Measurements from ENCODE around the gene MACROD2.

MACROD2 gene

GRCh38 chr20:14401479-14402138, 406.3 kb downstream of the MACROD2 start:
- no peak for DNase-seq (ENCODE audit: low read depth)
- TF ChIP-seq, protein P1, sequence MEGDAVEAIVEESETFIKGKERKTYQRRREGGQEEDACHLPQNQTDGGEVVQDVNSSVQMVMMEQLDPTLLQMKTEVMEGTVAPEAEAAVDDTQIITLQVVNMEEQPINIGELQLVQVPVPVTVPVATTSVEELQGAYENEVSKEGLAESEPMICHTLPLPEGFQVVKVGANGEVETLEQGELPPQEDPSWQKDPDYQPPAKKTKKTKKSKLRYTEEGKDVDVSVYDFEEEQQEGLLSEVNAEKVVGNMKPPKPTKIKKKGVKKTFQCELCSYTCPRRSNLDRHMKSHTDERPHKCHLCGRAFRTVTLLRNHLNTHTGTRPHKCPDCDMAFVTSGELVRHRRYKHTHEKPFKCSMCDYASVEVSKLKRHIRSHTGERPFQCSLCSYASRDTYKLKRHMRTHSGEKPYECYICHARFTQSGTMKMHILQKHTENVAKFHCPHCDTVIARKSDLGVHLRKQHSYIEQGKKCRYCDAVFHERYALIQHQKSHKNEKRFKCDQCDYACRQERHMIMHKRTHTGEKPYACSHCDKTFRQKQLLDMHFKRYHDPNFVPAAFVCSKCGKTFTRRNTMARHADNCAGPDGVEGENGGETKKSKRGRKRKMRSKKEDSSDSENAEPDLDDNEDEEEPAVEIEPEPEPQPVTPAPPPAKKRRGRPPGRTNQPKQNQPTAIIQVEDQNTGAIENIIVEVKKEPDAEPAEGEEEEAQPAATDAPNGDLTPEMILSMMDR (conservative IDR thresholded peaks at IDR 0.05; ENCODE audit: low read depth, low read length): no peak
- H3K4me3 ChIP-seq (ENCODE audit: low read length): no peak overlapping the region

GRCh38 chr20:14404515-14404914, 409.2 kb downstream of the MACROD2 start:
- H3K4me3 ChIP-seq (ENCODE audit: low read length): no peak overlapping the region
- no peak for DNase-seq (ENCODE audit: low read depth)
- TF ChIP-seq, protein P1 (conservative IDR thresholded peaks at IDR 0.05; ENCODE audit: low read depth, low read length): no peak

- no peak for DNase-seq (ENCODE audit: low read depth)
- no peak overlapping the region for H3K4me3 ChIP-seq (ENCODE audit: low read length)
- TF ChIP-seq, protein P1 (conservative IDR thresholded peaks at IDR 0.05; ENCODE audit: low read depth, low read length): no peak
Measured at GRCh38 chr20:14406495-14406894, 411.2 kb downstream of the MACROD2 start.

DNA sequence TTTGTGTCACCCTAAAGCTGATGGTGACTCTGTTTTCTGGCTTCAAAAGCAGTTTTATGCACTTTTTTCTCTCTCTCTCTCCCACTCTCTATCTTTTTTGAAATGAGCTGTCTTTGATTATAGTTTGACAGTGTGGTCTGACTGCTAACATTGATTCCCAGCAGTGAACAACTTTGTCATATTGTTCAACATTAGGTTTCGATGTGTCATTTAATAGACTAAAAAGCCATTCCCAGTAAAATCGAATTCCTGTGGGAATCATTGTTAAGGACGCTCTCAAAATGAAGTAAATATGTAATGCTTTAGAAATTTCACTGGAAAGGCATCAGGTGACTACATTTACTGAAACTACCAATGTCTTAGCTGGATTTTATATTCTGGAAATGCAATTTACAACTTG, 412.0 kb downstream of the MACROD2 start:
- TF ChIP-seq, protein P1 (conservative IDR thresholded peaks at IDR 0.05; ENCODE audit: low read depth, low read length): no peak
- DNase-seq (ENCODE audit: low read depth): no peak
- H3K4me3 ChIP-seq (ENCODE audit: low read length): no peak overlapping the region

- H3K4me3 ChIP-seq (ENCODE audit: low read length): no peak overlapping the region
- TF ChIP-seq, protein P1 (conservative IDR thresholded peaks at IDR 0.05; ENCODE audit: low read depth, low read length): no peak
- no peak for DNase-seq (ENCODE audit: low read depth)
Measured at GRCh38 chr20:14410869-14411555, 415.7 kb downstream of the MACROD2 start.

DNA sequence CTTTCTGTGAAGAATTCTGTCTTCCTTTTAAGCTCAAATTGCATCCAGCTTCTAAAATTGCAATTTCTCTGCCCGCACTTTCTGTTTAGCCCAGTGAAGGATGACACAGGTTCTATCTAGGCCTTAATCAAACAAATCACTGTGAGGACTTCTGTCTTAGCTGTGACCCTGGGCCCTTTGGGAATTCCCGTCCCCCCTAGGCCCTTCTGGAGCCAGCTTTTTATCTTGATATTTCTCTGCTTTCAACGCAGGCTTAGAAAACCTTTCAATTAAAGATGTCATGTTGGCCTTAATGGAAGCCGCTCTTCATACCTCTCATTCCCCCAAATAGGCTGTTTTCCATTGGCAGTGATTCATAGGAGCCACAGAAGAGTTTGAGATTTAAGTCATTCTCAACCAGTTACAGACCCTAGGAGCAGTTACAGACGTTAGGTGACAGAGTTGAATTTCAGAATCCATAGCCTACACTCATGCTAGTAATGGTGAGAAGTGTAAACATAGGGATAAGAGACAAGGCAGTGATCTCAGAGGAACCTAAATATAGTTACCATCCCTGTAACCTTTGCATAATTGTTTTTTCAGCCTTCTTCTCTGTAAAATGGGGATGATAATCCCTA, 416.9 kb downstream of the MACROD2 start:
- TF ChIP-seq, protein P1 (conservative IDR thresholded peaks at IDR 0.05; ENCODE audit: low read depth, low read length): no peak
- no peak for DNase-seq (ENCODE audit: low read depth)
- no peak overlapping the region for H3K4me3 ChIP-seq (ENCODE audit: low read length)

All from retinal pigment epithelial cell (primary cell).